Left ventricle myocardium superior (tissue), 1 donor: ENCODE data around the gene CEBPZ. TPM values are rescaled to one million over a fixed set of nuclear protein-coding genes. Genes with fewer than 3 reads are reported as not detected.

ENCODE experiments used
- ATAC-seq: fragments of 200-7000 bp; cut with Tn5 transposase; one replicate; pipeline ENCODE4 v1.9.1; 2020; ENCODE audit warnings: mild to moderate bottlenecking, moderate library complexity
- DNase-seq: peaks from one replicate; pipeline ENCODE4 v3.0.0-alpha.2; 2020
- intact Hi-C: fragments of 100-400 bp; cut with micrococcal nuclease; formaldehyde crosslinking; loops from one replicate; pipeline ENCODE4 v1.11.0; 2022
- long read RNA-seq: library from polyadenylated mRNA; unstranded; transcript quantifications from one replicate; pipeline ENCODE4 v2.0.0, GENCODE V29; 2021
- total RNA-seq: library from RNA; stranded (reverse); fragmentation: NEBNext Ultra II Directional; extraction: Animal tissue kit (Norgen Biotek cat#: 25700); gene quantifications from one replicate; pipeline ENCODE4 v1.2.1, GENCODE V29; 2021
- donor health status: DM: no; HTN: yes; CAD: no; lungs with severe emphysema.

The CEBPZ gene, protein sequence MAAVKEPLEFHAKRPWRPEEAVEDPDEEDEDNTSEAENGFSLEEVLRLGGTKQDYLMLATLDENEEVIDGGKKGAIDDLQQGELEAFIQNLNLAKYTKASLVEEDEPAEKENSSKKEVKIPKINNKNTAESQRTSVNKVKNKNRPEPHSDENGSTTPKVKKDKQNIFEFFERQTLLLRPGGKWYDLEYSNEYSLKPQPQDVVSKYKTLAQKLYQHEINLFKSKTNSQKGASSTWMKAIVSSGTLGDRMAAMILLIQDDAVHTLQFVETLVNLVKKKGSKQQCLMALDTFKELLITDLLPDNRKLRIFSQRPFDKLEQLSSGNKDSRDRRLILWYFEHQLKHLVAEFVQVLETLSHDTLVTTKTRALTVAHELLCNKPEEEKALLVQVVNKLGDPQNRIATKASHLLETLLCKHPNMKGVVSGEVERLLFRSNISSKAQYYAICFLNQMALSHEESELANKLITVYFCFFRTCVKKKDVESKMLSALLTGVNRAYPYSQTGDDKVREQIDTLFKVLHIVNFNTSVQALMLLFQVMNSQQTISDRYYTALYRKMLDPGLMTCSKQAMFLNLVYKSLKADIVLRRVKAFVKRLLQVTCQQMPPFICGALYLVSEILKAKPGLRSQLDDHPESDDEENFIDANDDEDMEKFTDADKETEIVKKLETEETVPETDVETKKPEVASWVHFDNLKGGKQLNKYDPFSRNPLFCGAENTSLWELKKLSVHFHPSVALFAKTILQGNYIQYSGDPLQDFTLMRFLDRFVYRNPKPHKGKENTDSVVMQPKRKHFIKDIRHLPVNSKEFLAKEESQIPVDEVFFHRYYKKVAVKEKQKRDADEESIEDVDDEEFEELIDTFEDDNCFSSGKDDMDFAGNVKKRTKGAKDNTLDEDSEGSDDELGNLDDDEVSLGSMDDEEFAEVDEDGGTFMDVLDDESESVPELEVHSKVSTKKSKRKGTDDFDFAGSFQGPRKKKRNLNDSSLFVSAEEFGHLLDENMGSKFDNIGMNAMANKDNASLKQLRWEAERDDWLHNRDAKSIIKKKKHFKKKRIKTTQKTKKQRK
- total RNA-seq = 28.9 TPM
- long read RNA-seq, transcript CEBPZ-201 (16 exons, 3,463 nt) = major isoform, 90 of 180 reads
- long read RNA-seq, partial matches to known transcripts = 20 of 180 reads
- long read RNA-seq, other reads (novel, unspliced or antisense) = 70 of 180 reads

GRCh38 chr2:37231241-37232130 lies at the start of gene CEBPZ, which contains the start of gene NDUFAF7:
Gene CEBPZ, minus strand, starts transcription at chr2:37231596. Its CDS starts 29 bp downstream, at chr2:37231567.
Gene NDUFAF7, plus strand, starts transcription at chr2:37231658. Its CDS starts 48 bp downstream, at chr2:37231706.
- ATAC-seq = peak; percentile 98
- DNase-seq = peak; percentile 91
- intact Hi-C loops = no loop called here

GRCh38 chr2:37276291-37276690 lies 44.9 kb upstream of the CEBPZ start:
- no peak for ATAC-seq
- DNase-seq = no peak
- intact Hi-C loops = no loop called here

- ATAC-seq = no peak
Measured at GRCh38 chr2:37274359-37274965, 43.1 kb upstream of the CEBPZ start.

GRCh38 chr2:37271376-37272067 lies 40.1 kb upstream of the CEBPZ start:
- no peak for ATAC-seq
- DNase-seq = no peak
- intact Hi-C loops = no loop called here

More at GRCh38 chr2:37274359-37274965, 43.1 kb upstream of the CEBPZ start:
- DNase-seq = no peak
- intact Hi-C loops = no loop called here

GRCh38 chr2:37268111-37268510 lies 36.7 kb upstream of the CEBPZ start:
- DNase-seq = no peak
- intact Hi-C loops = no loop called here
- ATAC-seq = no peak

GRCh38 chr2:37267685-37268084 lies 36.3 kb upstream of the CEBPZ start:
- DNase-seq = no peak
- no peak for ATAC-seq
- intact Hi-C loops = no loop called here

DNA sequence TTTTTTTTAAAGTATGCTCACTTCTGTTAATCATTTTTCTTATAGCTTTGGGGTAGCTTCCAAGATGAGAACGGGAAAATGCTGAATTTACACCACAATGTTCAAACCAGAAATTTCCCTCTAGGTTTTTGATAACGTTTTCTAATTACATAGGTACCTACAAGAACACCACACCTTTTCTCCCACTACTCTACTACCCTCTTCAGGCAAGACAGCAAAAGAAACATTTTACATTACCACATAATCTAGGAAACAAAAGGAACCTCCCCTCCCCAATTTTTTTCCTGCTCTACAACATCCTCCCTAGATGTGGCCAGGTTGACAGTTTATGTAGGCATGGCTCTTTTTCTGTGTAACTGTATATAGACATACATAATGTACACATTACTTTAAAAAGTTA lies 32.4 kb upstream of the CEBPZ start:
- no peak for DNase-seq
- no peak for ATAC-seq

GRCh38 chr2:37262522-37262921 lies 31.1 kb upstream of the CEBPZ start:
- ATAC-seq (no peak), DNase-seq (no peak)
- intact Hi-C loops = no loop called here

More for the DNA sequence above, 32.4 kb upstream of the CEBPZ start:
- intact Hi-C loops = no loop called here

DNA sequence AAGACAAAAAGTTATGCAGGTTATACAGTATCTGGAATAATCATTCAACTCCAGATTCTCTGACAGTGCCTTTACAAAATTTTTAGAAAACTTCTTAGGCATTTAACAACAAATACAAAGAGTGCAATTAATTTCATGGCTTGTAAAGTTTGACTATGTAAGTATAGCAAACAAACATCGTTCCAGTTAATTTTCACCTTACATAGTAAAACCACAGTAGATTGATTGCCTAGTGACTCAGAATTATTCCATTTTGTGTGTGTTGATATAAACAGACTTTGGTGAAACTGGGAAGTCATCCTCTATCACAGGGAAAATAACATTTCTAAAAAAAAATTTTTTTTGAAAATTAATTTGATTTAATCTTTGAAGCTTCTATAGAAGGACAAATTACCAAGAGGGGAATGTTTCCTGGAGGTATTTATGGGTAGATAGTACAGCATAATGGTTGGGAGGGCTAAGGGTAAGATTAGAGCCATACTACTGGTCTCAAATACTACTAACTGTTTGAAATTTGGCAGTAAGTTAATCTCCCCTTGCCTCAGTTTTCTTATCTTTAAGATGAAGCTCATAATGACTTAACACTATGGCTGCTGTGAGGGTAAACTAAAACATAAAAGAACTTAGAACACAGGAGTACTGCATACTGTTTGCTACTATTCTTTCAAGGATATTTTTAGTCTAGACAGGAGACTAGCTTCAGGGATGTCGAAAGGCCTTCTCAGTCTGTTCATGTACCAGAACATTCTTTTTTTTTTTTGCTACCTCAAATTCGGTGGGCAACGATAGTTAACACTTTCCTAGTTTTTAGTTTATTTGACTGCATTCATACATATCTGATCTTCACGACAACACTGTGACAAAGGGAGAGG lies 19.7 kb upstream of the CEBPZ start:
- ATAC-seq (no peak), DNase-seq (no peak)

GRCh38 chr2:37246205-37246604 lies 14.8 kb upstream of the CEBPZ start:
- intact Hi-C loops = no loop called here
- ATAC-seq (no peak), DNase-seq (no peak)

More for the DNA sequence above, 19.7 kb upstream of the CEBPZ start:
- intact Hi-C loops = no loop called here

DNA sequence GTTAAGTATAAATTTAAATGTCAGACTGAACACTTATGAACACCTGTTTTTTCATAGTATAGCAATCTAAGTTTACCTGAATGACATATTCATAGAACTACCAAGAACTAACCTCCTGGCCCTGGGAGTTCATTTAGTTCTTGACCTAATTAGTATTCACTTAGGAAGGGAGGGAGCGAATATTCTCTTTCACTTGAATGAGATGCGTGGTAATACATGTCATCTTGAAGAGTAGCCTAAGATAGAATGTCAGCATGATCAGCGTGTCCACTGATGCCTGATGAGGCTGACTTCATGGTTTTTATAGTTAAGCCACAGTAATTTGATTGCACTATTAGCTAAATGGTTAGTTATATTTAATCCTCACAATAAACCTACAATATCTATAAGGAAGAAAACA lies 13.4 kb upstream of the CEBPZ start:
- DNase-seq = no peak
- no peak for ATAC-seq
- intact Hi-C loops = no loop called here

DNA sequence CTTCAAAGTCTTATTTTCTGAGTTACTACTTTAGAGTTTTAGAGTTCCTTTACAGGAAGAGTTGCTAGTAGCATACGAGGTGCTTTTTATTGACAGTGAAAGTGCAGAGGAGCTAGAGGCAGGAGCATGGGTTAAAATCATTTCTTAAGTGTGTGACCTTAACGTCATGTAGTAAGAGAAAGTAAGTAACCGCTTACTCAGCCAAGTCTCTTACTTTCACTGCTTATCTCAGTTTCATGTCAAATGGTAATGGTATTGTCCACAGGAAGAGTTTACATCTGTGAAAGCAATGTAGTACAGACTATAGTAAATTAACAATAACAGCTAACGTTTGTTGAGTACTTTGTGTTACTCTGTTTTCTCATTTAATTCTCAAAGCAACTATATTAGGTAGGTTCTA lies 12.6 kb upstream of the CEBPZ start:
- intact Hi-C loops = no loop called here
- DNase-seq = no peak
- peak; percentile 29 for ATAC-seq

GRCh38 chr2:37243435-37243834 lies 12.0 kb upstream of the CEBPZ start:
- DNase-seq (no peak), ATAC-seq (no peak)
- intact Hi-C loops = no loop called here

- ATAC-seq (peak; percentile 23), DNase-seq (peak; percentile 28)
- intact Hi-C loops = no loop called here
Measured at GRCh38 chr2:37232131-37232933, 936 bp upstream of the CEBPZ start.

DNA sequence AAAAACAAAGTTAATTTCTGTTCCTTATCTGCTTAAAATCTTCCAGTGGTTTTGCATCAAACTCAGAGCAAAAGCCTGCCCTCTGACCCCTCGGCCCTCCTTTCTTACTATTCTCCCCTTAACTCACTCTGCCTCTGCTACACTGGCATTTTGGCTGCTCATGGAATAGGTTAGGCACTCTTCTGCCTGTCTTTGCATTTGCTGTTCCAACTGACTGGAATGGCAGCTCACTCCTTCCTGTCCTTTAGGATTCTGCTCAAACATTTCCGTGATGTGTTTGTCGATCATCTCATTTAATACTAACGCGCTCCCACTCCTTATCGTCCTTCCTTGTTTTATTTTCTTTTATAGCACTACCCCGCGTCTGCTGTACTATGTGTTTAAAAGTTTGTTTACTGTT lies 815 bp downstream of the CEBPZ start:
- DNase-seq (no peak), ATAC-seq (no peak)
- intact Hi-C loops = no loop called here

- intact Hi-C loops = no loop called here
- DNase-seq (no peak), ATAC-seq (no peak)
Measured at GRCh38 chr2:37228788-37229187, 2.6 kb downstream of the CEBPZ start.
